PC-9 (cell line): ENCODE data around the gene DACH1. TPM values are rescaled to one million over a fixed set of nuclear protein-coding genes. Genes with fewer than 3 reads are reported as not detected.

Source experiments
- BruUV-seq: library from RNA; stranded (reverse); fragments of 400-500 nt; replicated peaks from 2 replicates; lab custom pipeline; 2021; lab: Mats Ljungman, UMichigan
- CTCF ChIA-PET: fragments of 300-600 bp; sonication (Branson Sonifier 250); formaldehyde crosslinking; loops from one replicate; lab custom pipeline; 2022; ENCODE audit warnings: antibody characterized with exemption; lab: Charles Lee
- POLR2A ChIA-PET: fragments of 300-600 bp; sonication (Branson Sonifier 250); formaldehyde crosslinking; loops from one replicate; lab custom pipeline; 2022; ENCODE audit warnings: antibody characterized with exemption; ENCODE audit not compliant: unreplicated experiment; lab: Charles Lee
- DNase-seq, 2 experiments: peaks; one replicate each; pipeline versions ENCODE4 v3.0.0 to v3.0.0-alpha.2; 2015 to 2022; ENCODE audit warnings: mixed read lengths in 1 of 2
- H2AFZ ChIP-seq: fragments of 200-600 bp; sonication (generic); 2 replicates; pipeline ENCODE4 v1.8.1; 2017; ENCODE audit warnings: antibody characterized with exemption
- H3F3A ChIP-seq: fragments of 200-600 bp; sonication (generic); 2 replicates; pipeline ENCODE4 v1.8.1; 2017; ENCODE audit warnings: antibody characterized with exemption, mild to moderate bottlenecking, low read depth; ENCODE audit not compliant: insufficient read depth
- H3K27ac ChIP-seq: fragments of 200-600 bp; sonication (generic); 2 replicates; pipeline ENCODE4 v1.6.1; 2016; ENCODE audit warnings: mixed run types
- H3K27me3 ChIP-seq: fragments of 200-600 bp; sonication (generic); 2 replicates; pipeline ENCODE4 v1.6.1; 2016; ENCODE audit warnings: low read depth, mixed run types; ENCODE audit not compliant: insufficient read depth
- H3K36me3 ChIP-seq: fragments of 200-600 bp; sonication (generic); 2 replicates; pipeline ENCODE4 v1.6.1; 2016; ENCODE audit warnings: low read depth, mixed run types
- H3K4me1 ChIP-seq: fragments of 200-600 bp; sonication (generic); replicated peaks from 2 replicates; pipeline ENCODE4 v1.6.1; 2016; ENCODE audit warnings: mixed run types; ENCODE audit not compliant: insufficient read depth
- H3K4me2 ChIP-seq: fragments of 200-600 bp; sonication (generic); 2 replicates; pipeline ENCODE4 v1.6.1; 2017; ENCODE audit warnings: mixed run types
- H3K4me3 ChIP-seq: fragments of 200-600 bp; sonication (generic); 2 replicates; pipeline ENCODE4 v1.6.1; 2016; ENCODE audit warnings: mixed run types
- H3K79me2 ChIP-seq: fragments of 200-600 bp; sonication (generic); 2 replicates; pipeline ENCODE4 v1.6.1; 2017; ENCODE audit warnings: low read depth, mixed run types
- H3K9me2 ChIP-seq: fragments of 200-600 bp; sonication (generic); 2 replicates; pipeline ENCODE4 v1.8.1; 2017; ENCODE audit warnings: mild to moderate bottlenecking; ENCODE audit not compliant: insufficient read depth
- H3K9me3 ChIP-seq: fragments of 200-600 bp; sonication (generic); 2 replicates; pipeline ENCODE4 v1.8.1; 2016; ENCODE audit warnings: low read depth; ENCODE audit not compliant: insufficient read depth
- H4K20me1 ChIP-seq: fragments of 200-600 bp; sonication (generic); 2 replicates; pipeline ENCODE4 v1.8.1; 2017; ENCODE audit not compliant: insufficient read depth
- EZH2 ChIP-seq: fragments of 200-600 bp; sonication (generic); IDR thresholded peaks from 2 replicates; pipeline ENCODE4 v1.8.0; 2017; ENCODE audit warnings: antibody characterized with exemption, low read depth
- intact Hi-C: fragments of 100-400 bp; cut with micrococcal nuclease; formaldehyde crosslinking; loops from one replicate; pipeline ENCODE4 v1.10.0; 2022; ENCODE audit not compliant: unreplicated experiment
- total RNA-seq: library from RNA; stranded (reverse); gene quantifications from 2 replicates; pipeline ENCODE4 v1.2.3, GENCODE V29; 2021
- TF ChIP-seq, protein P1 (sequence below): fragments of 200-600 bp; sonication (generic); conservative IDR thresholded peaks from 2 replicates; pipeline ENCODE4 v1.6.1; 2017; ENCODE audit warnings: mixed run types, antibody characterized with exemption, mild to moderate bottlenecking, moderate library complexity

The DACH1 gene
- total RNA-seq, 1 experiment from 2014 or later: 1.5 TPM

DNA sequence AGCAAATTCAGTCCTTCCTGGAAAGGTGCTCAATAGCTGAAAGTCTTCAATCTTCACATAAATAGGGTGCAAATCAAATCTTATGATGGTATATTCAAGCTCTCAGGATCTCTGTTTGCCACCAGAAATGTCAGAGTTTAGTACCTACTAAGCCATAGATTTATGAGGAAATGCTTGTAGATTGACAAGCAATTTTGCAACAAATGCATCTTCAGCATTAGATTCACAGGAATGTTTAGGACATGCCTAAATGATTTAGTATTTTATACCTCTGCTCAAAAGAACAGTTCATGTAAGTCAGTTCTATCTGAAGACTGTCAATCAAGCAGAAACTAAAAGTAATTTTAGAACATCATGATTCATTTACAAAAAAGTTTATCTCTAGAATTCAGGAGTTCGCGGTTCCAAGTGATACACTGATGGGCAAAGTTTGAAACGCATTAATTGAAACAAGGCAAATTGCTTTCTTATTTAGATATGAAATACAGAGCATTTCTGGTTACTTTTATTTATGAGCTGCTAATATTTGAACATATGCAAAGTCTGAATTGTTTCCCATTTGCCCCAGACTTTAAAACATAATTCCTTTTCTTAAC, 65.7 kb downstream of the DACH1 start:
- ChIA-PET POLR2A (no interaction called here), CTCF (no interaction called here)
- TF ChIP-seq EZH2: no peak
- TF ChIP-seq, protein P1, sequence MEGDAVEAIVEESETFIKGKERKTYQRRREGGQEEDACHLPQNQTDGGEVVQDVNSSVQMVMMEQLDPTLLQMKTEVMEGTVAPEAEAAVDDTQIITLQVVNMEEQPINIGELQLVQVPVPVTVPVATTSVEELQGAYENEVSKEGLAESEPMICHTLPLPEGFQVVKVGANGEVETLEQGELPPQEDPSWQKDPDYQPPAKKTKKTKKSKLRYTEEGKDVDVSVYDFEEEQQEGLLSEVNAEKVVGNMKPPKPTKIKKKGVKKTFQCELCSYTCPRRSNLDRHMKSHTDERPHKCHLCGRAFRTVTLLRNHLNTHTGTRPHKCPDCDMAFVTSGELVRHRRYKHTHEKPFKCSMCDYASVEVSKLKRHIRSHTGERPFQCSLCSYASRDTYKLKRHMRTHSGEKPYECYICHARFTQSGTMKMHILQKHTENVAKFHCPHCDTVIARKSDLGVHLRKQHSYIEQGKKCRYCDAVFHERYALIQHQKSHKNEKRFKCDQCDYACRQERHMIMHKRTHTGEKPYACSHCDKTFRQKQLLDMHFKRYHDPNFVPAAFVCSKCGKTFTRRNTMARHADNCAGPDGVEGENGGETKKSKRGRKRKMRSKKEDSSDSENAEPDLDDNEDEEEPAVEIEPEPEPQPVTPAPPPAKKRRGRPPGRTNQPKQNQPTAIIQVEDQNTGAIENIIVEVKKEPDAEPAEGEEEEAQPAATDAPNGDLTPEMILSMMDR: no peak

DNA sequence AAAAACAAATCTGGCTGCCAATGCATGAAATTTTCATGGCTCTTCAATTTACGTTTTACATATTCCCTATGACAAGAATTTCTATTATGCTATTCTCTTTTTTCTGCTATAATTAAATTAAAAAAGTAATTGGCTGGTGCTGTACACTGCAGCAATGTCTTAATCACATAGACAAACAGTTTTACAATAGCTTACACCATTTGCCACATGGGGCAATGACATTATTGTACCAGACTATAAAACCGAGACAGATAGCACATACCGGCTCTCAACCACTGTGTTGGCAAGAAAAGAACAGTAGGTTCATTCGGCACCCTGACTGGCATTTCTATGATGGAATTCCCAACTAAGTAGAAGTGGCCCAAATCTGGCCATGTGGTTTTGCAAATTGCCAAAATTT, 67.7 kb downstream of the DACH1 start:
- TF ChIP-seq EZH2: no peak
- TF ChIP-seq, protein P1: no peak
- no peak for DNase-seq
- Histone ChIP-seq H3K9me3 (no peaks in the 10 kb centered on the region), H3K4me3 (no peak overlapping the region), H4K20me1 (no peaks in the 10 kb centered on the region), H3K36me3 (no peaks in the 10 kb centered on the region), H3K79me2 (no peaks in the 10 kb centered on the region), H3K27me3 (no peaks in the 10 kb centered on the region), H3K9me2 (no peaks in the 10 kb centered on the region), H3K4me2 (no peak overlapping the region), H2AFZ (no peak overlapping the region), H3K27ac (no peak overlapping the region), H3K4me1 (no peaks in the 10 kb centered on the region), H3F3A (no peaks in the 10 kb centered on the region)
- ChIA-PET CTCF (no interaction called here), POLR2A (interaction anchor here (0.6 kb wide), 1 partner anchor 10 kb away, joined by 8 read pairs; no protein-coding TSS in a partner anchor)
- intact Hi-C loops: no loop called here
- no TSS peak for BruUV-seq

More for the DNA sequence above, 65.7 kb downstream of the DACH1 start:
- no peaks in the 10 kb centered on the region for H3K4me1 ChIP-seq
- no peak overlapping the region for H3K27ac ChIP-seq
- no peaks in the 10 kb centered on the region for H3K36me3 ChIP-seq
- H3K4me2 ChIP-seq: no peak overlapping the region
- no peaks in the 10 kb centered on the region for H3K27me3 ChIP-seq
- no peak for DNase-seq
- H3K79me2 ChIP-seq: no peaks in the 10 kb centered on the region
- H3K9me3 ChIP-seq: no peaks in the 10 kb centered on the region
- intact Hi-C loops: no loop called here
- BruUV-seq: no TSS peak
- H3K9me2 ChIP-seq: no peaks in the 10 kb centered on the region
- H3F3A ChIP-seq: no peaks in the 10 kb centered on the region
- no peak overlapping the region for H3K4me3 ChIP-seq
- no peaks in the 10 kb centered on the region for H4K20me1 ChIP-seq
- no peak overlapping the region for H2AFZ ChIP-seq

DNA sequence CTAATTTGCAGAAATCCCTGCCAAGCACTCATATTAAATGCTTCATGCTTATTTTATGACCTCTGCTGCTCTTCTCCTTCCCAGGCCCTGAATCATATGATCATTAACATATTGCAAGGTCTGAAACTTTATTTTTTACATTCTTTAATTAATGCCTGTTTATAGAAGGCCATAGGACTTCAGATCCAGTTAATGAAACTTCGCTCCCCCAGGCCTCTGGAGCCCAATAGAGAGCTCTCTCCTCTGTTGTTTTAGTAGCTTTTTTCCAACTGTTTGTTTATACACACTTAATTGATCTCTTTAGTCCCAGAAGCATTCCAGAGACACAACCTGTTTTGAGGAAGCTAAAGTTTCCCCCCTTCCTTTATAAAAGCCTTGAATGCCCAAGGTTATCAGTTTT, 68.3 kb downstream of the DACH1 start:
- no TSS peak for BruUV-seq
- Histone ChIP-seq H3F3A (no peaks in the 10 kb centered on the region), H3K4me2 (no peak overlapping the region), H2AFZ (no peak overlapping the region), H3K27ac (no peak overlapping the region), H3K79me2 (no peaks in the 10 kb centered on the region), H4K20me1 (no peaks in the 10 kb centered on the region), H3K36me3 (no peaks in the 10 kb centered on the region), H3K27me3 (no peaks in the 10 kb centered on the region), H3K4me1 (no peaks in the 10 kb centered on the region), H3K9me2 (no peaks in the 10 kb centered on the region), H3K4me3 (no peak overlapping the region), H3K9me3 (no peaks in the 10 kb centered on the region)
- POLR2A ChIA-PET: interaction anchor here (0.6 kb wide), 1 partner anchor 9 kb away, joined by 8 read pairs; no protein-coding TSS in a partner anchor
- TF ChIP-seq, protein P1: no peak
- no peak for TF ChIP-seq EZH2
- CTCF ChIA-PET: no interaction called here
- intact Hi-C loops: no loop called here
- DNase-seq: no peak
